K562 (cell line): ENCODE measurements around the gene CABP7. TPM values are rescaled to one million over a fixed set of nuclear protein-coding genes. Genes with fewer than 3 reads are reported as not detected.

Source experiments
- ATAC-seq: fragments of 200-7000 bp; cut with Tn5 transposase; 3 replicates; pipeline ENCODE4 v1.9.1; 2020; ENCODE audit warnings: moderate library complexity
- BruUV-seq: library from RNA; stranded (reverse); fragments of 400-500 nt; replicated peaks from 2 replicates; lab custom pipeline; 2021; lab: Mats Ljungman, UMichigan
- CTCF ChIA-PET: fragments of 300-600 bp; formaldehyde crosslinking; extraction: SDS; loops from one replicate; lab custom pipeline; 2021; ENCODE audit warnings: low intra/inter-chr PET ratio; lab: Yijun Ruan, JAX
- POLR2A ChIA-PET: fragments of 300-600, 350-650 bp; sonication (Branson Sonifier 250); formaldehyde crosslinking; extraction: SDS; loops from one replicate; lab custom pipeline; 2021; ENCODE audit warnings: antibody characterized with exemption, inconsistent platforms; lab: Yijun Ruan, JAX
- DNase-seq, 4 experiments: peaks; one replicate each; pipeline versions ENCODE4 v3.0.0 to v3.0.0-alpha.2; 2011 to 2018; ENCODE audit warnings: low spot score in 3 of 4, mixed read lengths in 3 of 4; ENCODE audit errors: extremely low read depth in 1 of 4
- FAIRE-seq: peaks from 2 replicates; lab custom pipeline; 2011; peaks lifted over from hg19 to GRCh38; lab: Jason Lieb, UNC
- H2AFZ ChIP-seq: 2 replicates; pipeline ENCODE4 v1.6.0; 2011; ENCODE audit warnings: low read depth, low read length, control low read depth, inconsistent platforms
- H3K27ac ChIP-seq: fragments of 200-600 bp; 3 replicates; pipeline ENCODE4 v1.8.0; 2011; ENCODE audit warnings: low read depth, mild to moderate bottlenecking, control low read depth, inconsistent platforms, low read length, moderate library complexity, mixed read lengths; ENCODE audit errors: extremely low read depth
- H3K27me3 ChIP-seq, 2 experiments: fragments of 300-600 bp in 1 of 2; 2 replicates in 1 of 2; 3 replicates in 1 of 2; pipeline versions ENCODE4 v1.6.0 to v1.8.0; 2011; ENCODE audit warnings: inconsistent platforms in 2 of 2, low read length in 2 of 2, mild to moderate bottlenecking in 1 of 2, mixed read lengths in 1 of 2, moderate library complexity in 1 of 2; ENCODE audit not compliant: control insufficient read depth in 2 of 2, insufficient read depth in 2 of 2
- H3K36me3 ChIP-seq: fragments of 300-600 bp; 3 replicates; pipeline ENCODE4 v1.8.0; 2011; ENCODE audit warnings: mild to moderate bottlenecking, low read length, inconsistent platforms; ENCODE audit not compliant: control insufficient read depth, insufficient read depth
- H3K4me1 ChIP-seq, 2 experiments: fragments of 200-600 bp in 1 of 2; replicated peaks in 1 of 2; 2 replicates in 1 of 2; 3 replicates in 1 of 2; pipeline versions ENCODE4 v1.5.1 to v1.8.0; 2011; ENCODE audit warnings: inconsistent platforms in 2 of 2, low read length in 2 of 2, mild to moderate bottlenecking in 1 of 2, mixed read lengths in 1 of 2, moderate library complexity in 1 of 2; ENCODE audit not compliant: control insufficient read depth in 2 of 2, insufficient read depth in 2 of 2
- H3K4me2 ChIP-seq: 2 replicates; pipeline ENCODE4 v1.6.1; 2011; ENCODE audit warnings: low read length, control low read depth, inconsistent platforms, mixed read lengths; ENCODE audit not compliant: insufficient read depth
- H3K4me3 ChIP-seq: fragments of 200-600 bp; sonication (generic), shearing (Covaris generic); 2 replicates; pipeline ENCODE4 v1.5.1; 2016; ENCODE audit warnings: control low read depth, inconsistent platforms
- H3K79me2 ChIP-seq: fragments of 200-600 bp; 3 replicates; pipeline ENCODE4 v1.8.0; 2011; ENCODE audit warnings: low read length, inconsistent platforms; ENCODE audit not compliant: control insufficient read depth, insufficient read depth
- H3K9ac ChIP-seq, 2 experiments: 2 replicates each; pipeline versions ENCODE4 v1.6.0 to v1.6.1; 2011; ENCODE audit warnings: low read depth in 2 of 2, low read length in 2 of 2, control low read depth in 1 of 2, inconsistent platforms in 1 of 2, mild to moderate bottlenecking in 1 of 2, mixed read lengths in 1 of 2; ENCODE audit not compliant: insufficient read depth in 1 of 2
- H3K9me1 ChIP-seq: one replicate; pipeline ENCODE4 v1.6.0; 2011; ENCODE audit warnings: inconsistent platforms, mild to moderate bottlenecking, low read length, moderate library complexity; ENCODE audit not compliant: control insufficient read depth, insufficient read depth
- H3K9me3 ChIP-seq: replicated peaks from 2 replicates; pipeline ENCODE4 v1.5.1; 2011; ENCODE audit warnings: low read depth, low read length, inconsistent platforms; ENCODE audit not compliant: control insufficient read depth, insufficient read depth
- H4K20me1 ChIP-seq: replicated peaks from 2 replicates; pipeline ENCODE4 v1.6.1; 2011; ENCODE audit warnings: low read length, inconsistent platforms, mixed read lengths; ENCODE audit not compliant: control insufficient read depth, insufficient read depth
- DNMT1 ChIP-seq: fragments of 450-650 bp; IDR thresholded peaks from 2 replicates; pipeline ENCODE4 v1.6.1; 2016; ENCODE audit warnings: antibody characterized with exemption, mild to moderate bottlenecking
- HMG20A ChIP-seq: fragments of 450-650 bp; formaldehyde crosslinking; conservative IDR thresholded peaks from 2 replicates; pipeline ENCODE4 v1.4.0; 2020; ENCODE audit warnings: mild to moderate bottlenecking, mixed read lengths
- ZBED1 ChIP-seq: IDR thresholded peaks from 2 replicates; pipeline ENCODE4 v1.6.1; 2014
- ZNF589 ChIP-seq: fragments of 200-800 bp; sonication (Bioruptor generic); IDR thresholded peaks from 2 replicates; pipeline ENCODE4 v1.6.1; 2016; ENCODE audit warnings: low read depth, missing genetic modification characterization, missing compliant biosample characterization
- WGBS: fragments of 100-300 bp; shearing (Covaris generic); methylation state at CpG from one replicate; pipeline ENCODE4 v1.1.6; 2016; ENCODE audit warnings: low coverage, mixed read lengths; ENCODE audit not compliant: insufficient coverage; ENCODE audit errors: missing lambda C conversion rate; 5-methylcytosine and 5-hydroxymethylcytosine counted together
- in situ Hi-C: fragments of 300-500 bp; cut with MboI; formaldehyde crosslinking; loops from 4 replicates; pipeline ENCODE4 v1.15.0; 2018; ENCODE audit warnings: inconsistent platforms, mixed read lengths
- intact Hi-C: fragments of 100-400 bp; cut with micrococcal nuclease; formaldehyde crosslinking; loops from 2 replicates; pipeline ENCODE4 v1.14.2; 2022
- polyA plus RNA-seq, 8 experiments: library from polyadenylated mRNA; depleted of rRNA in 4 of 8; stranded (reverse) in 5 of 8; unstranded in 3 of 8; fragments of >200 nt; fragmentation: Nextera tagmentation in 2 of 8; fragmentation: Illumina TruSeq in 1 of 8; extraction: Ambion mirVana in 2 of 8; extraction: Trizol in 1 of 8; gene quantifications; 2 replicates each; pipeline versions ENCODE4 v1.2.1 to v1.2.3, GENCODE V29; 2011 to 2014; ENCODE audit warnings: inconsistent platforms in 1 of 8, missing spikeins in 1 of 8
- total RNA-seq, 7 experiments: library from RNA; depleted of rRNA in 6 of 7; stranded (reverse); fragments of >200 nt in 6 of 7; fragmentation: Illumina TruSeq in 2 of 7; extraction: Trizol in 2 of 7; gene quantifications; 2 replicates each; pipeline versions ENCODE4 v1.2.1 to v1.2.3, GENCODE V29; 2011 to 2021; ENCODE audit warnings: low replicate concordance in 1 of 7
- TF ChIP-seq, protein P1 (sequence below): IDR thresholded peaks from 2 replicates; pipeline ENCODE4 v1.6.1; 2012; ENCODE audit warnings: low read depth, low read length, improper control_type of control experiment, borderline replicate concordance
- TF ChIP-seq, protein P2 (sequence below): fragments of 250-450 bp; sonication (Bioruptor Pico); IDR thresholded peaks from 2 replicates; pipeline ENCODE4 v1.4.0; 2020; ENCODE audit warnings: mild to moderate bottlenecking
- TF ChIP-seq, protein P3 (sequence below): sonication (generic); formaldehyde crosslinking; IDR thresholded peaks from 2 replicates; pipeline ENCODE4 v1.8.0; 2022; ENCODE audit warnings: missing genetic modification reagents, mild to moderate bottlenecking, borderline replicate concordance
- TF ChIP-seq, protein P4 (sequence below): fragments of 250-450 bp; sonication (Bioruptor Pico); IDR thresholded peaks from 2 replicates; pipeline ENCODE4 v1.4.0; 2020

The CABP7 gene
- total and polyA plus RNA-seq, 9 of the 15 experiments (the other 6 are each of a cell fraction or from before 2014, with no cell fraction given): not detected

DNA sequence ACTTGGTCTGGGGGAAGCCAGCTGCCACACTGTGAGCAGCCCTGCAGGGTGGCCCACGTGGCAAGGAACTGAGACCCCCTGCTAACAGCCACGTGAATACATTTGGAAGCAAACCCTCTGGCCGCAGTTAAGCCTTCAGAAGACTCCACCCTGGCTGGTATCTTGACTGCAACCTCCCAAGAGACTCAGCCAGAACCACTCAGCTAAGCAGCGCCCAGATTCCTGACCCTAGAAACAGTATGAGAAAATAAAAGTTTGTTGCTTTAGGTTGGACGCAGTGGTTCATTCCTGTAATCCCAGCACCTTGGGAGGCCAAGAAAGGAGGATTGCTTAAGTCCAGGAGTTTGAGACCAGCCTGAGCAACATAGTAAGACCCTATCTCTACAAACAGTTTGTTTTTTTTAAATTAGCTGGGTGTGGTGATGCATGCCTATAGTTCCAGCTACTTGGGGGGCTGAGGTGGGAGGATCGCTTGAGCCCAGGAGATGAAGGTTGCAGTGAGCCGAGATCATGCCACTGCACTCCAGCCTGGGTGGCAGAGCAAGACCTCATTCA is 38.3 kb downstream of the CABP7 start (continued):
- TF ChIP-seq, protein P1, sequence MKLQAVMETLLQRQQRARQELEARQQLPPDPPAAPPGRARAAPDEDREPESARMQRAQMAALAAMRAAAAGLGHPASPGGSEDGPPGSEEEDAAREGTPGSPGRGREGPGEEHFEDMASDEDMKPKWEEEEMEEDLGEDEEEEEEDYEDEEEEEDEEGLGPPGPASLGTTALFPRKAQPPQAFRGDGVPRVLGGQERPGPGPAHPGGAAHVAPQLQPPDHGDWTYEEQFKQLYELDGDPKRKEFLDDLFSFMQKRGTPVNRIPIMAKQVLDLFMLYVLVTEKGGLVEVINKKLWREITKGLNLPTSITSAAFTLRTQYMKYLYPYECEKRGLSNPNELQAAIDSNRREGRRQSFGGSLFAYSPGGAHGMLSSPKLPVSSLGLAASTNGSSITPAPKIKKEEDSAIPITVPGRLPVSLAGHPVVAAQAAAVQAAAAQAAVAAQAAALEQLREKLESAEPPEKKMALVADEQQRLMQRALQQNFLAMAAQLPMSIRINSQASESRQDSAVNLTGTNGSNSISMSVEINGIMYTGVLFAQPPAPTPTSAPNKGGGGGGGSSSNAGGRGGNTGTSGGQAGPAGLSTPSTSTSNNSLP: no peak
- TF ChIP-seq DNMT1 (no peak), HMG20A (CRISPR knock-in tag) (no peak)
- TF ChIP-seq, protein P2, sequence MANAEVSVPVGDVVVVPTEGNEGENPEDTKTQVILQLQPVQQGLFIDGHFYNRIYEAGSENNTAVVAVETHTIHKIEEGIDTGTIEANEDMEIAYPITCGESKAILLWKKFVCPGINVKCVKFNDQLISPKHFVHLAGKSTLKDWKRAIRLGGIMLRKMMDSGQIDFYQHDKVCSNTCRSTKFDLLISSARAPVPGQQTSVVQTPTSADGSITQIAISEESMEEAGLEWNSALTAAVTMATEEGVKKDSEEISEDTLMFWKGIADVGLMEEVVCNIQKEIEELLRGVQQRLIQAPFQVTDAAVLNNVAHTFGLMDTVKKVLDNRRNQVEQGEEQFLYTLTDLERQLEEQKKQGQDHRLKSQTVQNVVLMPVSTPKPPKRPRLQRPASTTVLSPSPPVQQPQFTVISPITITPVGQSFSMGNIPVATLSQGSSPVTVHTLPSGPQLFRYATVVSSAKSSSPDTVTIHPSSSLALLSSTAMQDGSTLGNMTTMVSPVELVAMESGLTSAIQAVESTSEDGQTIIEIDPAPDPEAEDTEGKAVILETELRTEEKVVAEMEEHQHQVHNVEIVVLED (CRISPR knock-in tag): no peak
- TF ChIP-seq, protein P3, sequence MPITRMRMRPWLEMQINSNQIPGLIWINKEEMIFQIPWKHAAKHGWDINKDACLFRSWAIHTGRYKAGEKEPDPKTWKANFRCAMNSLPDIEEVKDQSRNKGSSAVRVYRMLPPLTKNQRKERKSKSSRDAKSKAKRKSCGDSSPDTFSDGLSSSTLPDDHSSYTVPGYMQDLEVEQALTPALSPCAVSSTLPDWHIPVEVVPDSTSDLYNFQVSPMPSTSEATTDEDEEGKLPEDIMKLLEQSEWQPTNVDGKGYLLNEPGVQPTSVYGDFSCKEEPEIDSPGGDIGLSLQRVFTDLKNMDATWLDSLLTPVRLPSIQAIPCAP: no peak
- TF ChIP-seq, all 486 proteins: peak for 0

DNA sequence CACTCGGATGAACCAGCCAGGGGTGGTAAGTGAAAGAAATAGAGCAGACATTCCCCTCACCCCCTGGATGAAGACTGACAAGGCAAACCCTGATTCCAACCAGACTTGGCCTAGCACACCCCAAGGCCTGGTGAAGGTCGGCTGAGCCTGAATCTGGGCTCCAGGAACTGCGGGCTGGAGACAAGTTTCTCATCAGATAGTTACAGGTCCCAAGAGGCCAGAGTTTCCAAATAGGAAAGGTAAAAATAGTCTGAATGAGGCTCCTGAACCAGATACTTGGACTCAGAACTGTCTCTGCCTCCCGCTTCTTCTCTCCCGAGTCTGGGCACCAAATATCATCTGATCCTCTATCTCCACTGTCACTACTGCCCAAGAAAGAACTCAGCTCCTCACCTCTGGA is 39.2 kb downstream of the CABP7 start:
- H3K4me2 ChIP-seq: no peak overlapping the region
- no peak for FAIRE-seq
- peak overlapping the region in 1 of 2 experiments; percentile 45; a peak in 1 of 4 replicates for H3K9ac ChIP-seq
- no peak for DNase-seq
- no peaks in the 10 kb centered on the region for H3K9me3 ChIP-seq
- in situ Hi-C loops: no loop called here
- no peak overlapping the region for H3K27ac ChIP-seq
- H3K4me1 ChIP-seq: no peaks in the 10 kb centered on the region; a peak in 1 of 5 replicates
- intact Hi-C loops: no loop called here
- no peaks in the 10 kb centered on the region for H3K36me3 ChIP-seq
- ATAC-seq: no peak
- H3K27me3 ChIP-seq: no peaks in the 10 kb centered on the region
- no peaks in the 10 kb centered on the region for H4K20me1 ChIP-seq
- H3K9me1 ChIP-seq: no peaks in the 10 kb centered on the region
- no TSS peak for BruUV-seq
- no peaks in the 10 kb centered on the region for H3K79me2 ChIP-seq
- no peak overlapping the region for H2AFZ ChIP-seq
- no peak overlapping the region for H3K4me3 ChIP-seq
- ChIA-PET POLR2A (no interaction called here), CTCF (interaction anchor here (0.6 kb wide), 1 partner anchor 125 kb away, joined by 3 read pairs; no protein-coding TSS in a partner anchor)
- TF ChIP-seq, protein P4, sequence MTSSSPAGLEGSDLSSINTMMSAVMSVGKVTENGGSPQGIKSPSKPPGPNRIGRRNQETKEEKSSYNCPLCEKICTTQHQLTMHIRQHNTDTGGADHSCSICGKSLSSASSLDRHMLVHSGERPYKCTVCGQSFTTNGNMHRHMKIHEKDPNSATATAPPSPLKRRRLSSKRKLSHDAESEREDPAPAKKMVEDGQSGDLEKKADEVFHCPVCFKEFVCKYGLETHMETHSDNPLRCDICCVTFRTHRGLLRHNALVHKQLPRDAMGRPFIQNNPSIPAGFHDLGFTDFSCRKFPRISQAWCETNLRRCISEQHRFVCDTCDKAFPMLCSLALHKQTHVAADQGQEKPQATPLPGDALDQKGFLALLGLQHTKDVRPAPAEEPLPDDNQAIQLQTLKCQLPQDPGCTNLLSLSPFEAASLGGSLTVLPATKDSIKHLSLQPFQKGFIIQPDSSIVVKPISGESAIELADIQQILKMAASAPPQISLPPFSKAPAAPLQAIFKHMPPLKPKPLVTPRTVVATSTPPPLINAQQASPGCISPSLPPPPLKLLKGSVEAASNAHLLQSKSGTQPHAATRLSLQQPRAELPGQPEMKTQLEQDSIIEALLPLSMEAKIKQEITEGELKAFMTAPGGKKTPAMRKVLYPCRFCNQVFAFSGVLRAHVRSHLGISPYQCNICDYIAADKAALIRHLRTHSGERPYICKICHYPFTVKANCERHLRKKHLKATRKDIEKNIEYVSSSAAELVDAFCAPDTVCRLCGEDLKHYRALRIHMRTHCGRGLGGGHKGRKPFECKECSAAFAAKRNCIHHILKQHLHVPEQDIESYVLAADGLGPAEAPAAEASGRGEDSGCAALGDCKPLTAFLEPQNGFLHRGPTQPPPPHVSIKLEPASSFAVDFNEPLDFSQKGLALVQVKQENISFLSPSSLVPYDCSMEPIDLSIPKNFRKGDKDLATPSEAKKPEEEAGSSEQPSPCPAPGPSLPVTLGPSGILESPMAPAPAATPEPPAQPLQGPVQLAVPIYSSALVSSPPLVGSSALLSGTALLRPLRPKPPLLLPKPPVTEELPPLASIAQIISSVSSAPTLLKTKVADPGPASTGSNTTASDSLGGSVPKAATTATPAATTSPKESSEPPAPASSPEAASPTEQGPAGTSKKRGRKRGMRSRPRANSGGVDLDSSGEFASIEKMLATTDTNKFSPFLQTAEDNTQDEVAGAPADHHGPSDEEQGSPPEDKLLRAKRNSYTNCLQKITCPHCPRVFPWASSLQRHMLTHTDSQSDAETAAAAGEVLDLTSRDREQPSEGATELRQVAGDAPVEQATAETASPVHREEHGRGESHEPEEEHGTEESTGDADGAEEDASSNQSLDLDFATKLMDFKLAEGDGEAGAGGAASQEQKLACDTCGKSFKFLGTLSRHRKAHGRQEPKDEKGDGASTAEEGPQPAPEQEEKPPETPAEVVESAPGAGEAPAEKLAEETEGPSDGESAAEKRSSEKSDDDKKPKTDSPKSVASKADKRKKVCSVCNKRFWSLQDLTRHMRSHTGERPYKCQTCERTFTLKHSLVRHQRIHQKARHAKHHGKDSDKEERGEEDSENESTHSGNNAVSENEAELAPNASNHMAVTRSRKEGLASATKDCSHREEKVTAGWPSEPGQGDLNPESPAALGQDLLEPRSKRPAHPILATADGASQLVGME (CRISPR knock-in tag): no peak
- TF ChIP-seq ZNF589: no peak
- no peak for TF ChIP-seq ZBED1
- WGBS: 49% methylated on average over 5 of the region's 5 CpGs
